ENCODE measurements around the gene SCMH1.
"Not testable (repeated sequence)": the region's sequence is repeated elsewhere in the genome, so short reads cannot be mapped to it uniquely, and the experiment has no call there.

SCMH1 gene

GRCh38 chr1:41207053-41207452, 35.1 kb downstream of the SCMH1 start:
- H3K4me3 Mint-ChIP-seq; H3K4me1 Mint-ChIP-seq (ENCODE audit: low read depth); H3K9me3 Mint-ChIP-seq (ENCODE audit: low read depth); H3K27ac Mint-ChIP-seq; H3K27me3 Mint-ChIP-seq: not testable (repeated sequence)
- H3K36me3 Mint-ChIP-seq: peaks cover 41% of the 10 kb centered on the region

GRCh38 chr1:41200728-41201127, 41.4 kb downstream of the SCMH1 start:
- Mint-ChIP-seq H3K9me3 (ENCODE audit: low read depth) (no peaks in the 10 kb centered on the region), H3K27ac (no peak overlapping the region), H3K4me1 (ENCODE audit: low read depth) (no peaks in the 10 kb centered on the region), H3K4me3 (no peak overlapping the region), H3K36me3 (peaks cover 19% of the 10 kb centered on the region), H3K27me3 (no peaks in the 10 kb centered on the region)

- Mint-ChIP-seq H3K27me3 (no peaks in the 10 kb centered on the region), H3K27ac (no peak overlapping the region), H3K4me1 (ENCODE audit: low read depth) (no peaks in the 10 kb centered on the region), H3K4me3 (no peak overlapping the region), H3K36me3 (peaks cover 17% of the 10 kb centered on the region), H3K9me3 (ENCODE audit: low read depth) (no peaks in the 10 kb centered on the region)
Observed at GRCh38 chr1:41199375-41199774, 42.7 kb downstream of the SCMH1 start.

GRCh38 chr1:41192456-41193178, 49.5 kb downstream of the SCMH1 start:
- Mint-ChIP-seq H3K36me3 (peaks cover 11% of the 10 kb centered on the region), H3K27ac (no peak overlapping the region), H3K4me1 (ENCODE audit: low read depth) (peaks cover 2% of the 10 kb centered on the region), H3K27me3 (no peaks in the 10 kb centered on the region), H3K4me3 (no peak overlapping the region), H3K9me3 (ENCODE audit: low read depth) (no peaks in the 10 kb centered on the region)

GRCh38 chr1:41184446-41184845, 57.7 kb downstream of the SCMH1 start:
- no peak overlapping the region for H3K27ac Mint-ChIP-seq
- peaks cover 12% of the 10 kb centered on the region for H3K36me3 Mint-ChIP-seq
- H3K4me1 Mint-ChIP-seq (ENCODE audit: low read depth): peaks cover 2% of the 10 kb centered on the region
- H3K27me3 Mint-ChIP-seq: no peaks in the 10 kb centered on the region
- no peaks in the 10 kb centered on the region for H3K9me3 Mint-ChIP-seq (ENCODE audit: low read depth)
- H3K4me3 Mint-ChIP-seq: no peak overlapping the region

GRCh38 chr1:41178230-41178629, 63.9 kb downstream of the SCMH1 start:
- H3K4me1 Mint-ChIP-seq (ENCODE audit: low read depth); H3K27me3 Mint-ChIP-seq; H3K4me3 Mint-ChIP-seq; H3K27ac Mint-ChIP-seq; H3K9me3 Mint-ChIP-seq (ENCODE audit: low read depth): not testable (repeated sequence)
- H3K36me3 Mint-ChIP-seq: peaks cover 32% of the 10 kb centered on the region

- Mint-ChIP-seq H3K36me3 (peaks cover 40% of the 10 kb centered on the region), H3K9me3 (ENCODE audit: low read depth) (no peaks in the 10 kb centered on the region), H3K27me3 (no peaks in the 10 kb centered on the region), H3K27ac (no peak overlapping the region), H3K4me1 (ENCODE audit: low read depth) (no peaks in the 10 kb centered on the region), H3K4me3 (no peak overlapping the region)
Observed at GRCh38 chr1:41175546-41175945, 66.6 kb downstream of the SCMH1 start.

GRCh38 chr1:41174170-41174569, 67.9 kb downstream of the SCMH1 start:
- no peaks in the 10 kb centered on the region for H3K9me3 Mint-ChIP-seq (ENCODE audit: low read depth)
- H3K36me3 Mint-ChIP-seq: peaks cover 34% of the 10 kb centered on the region
- H3K27me3 Mint-ChIP-seq: no peaks in the 10 kb centered on the region
- no peaks in the 10 kb centered on the region for H3K4me1 Mint-ChIP-seq (ENCODE audit: low read depth)
- no peak overlapping the region for H3K27ac Mint-ChIP-seq
- H3K4me3 Mint-ChIP-seq: no peak overlapping the region

GRCh38 chr1:41173651-41174050, 68.5 kb downstream of the SCMH1 start:
- no peaks in the 10 kb centered on the region for H3K27me3 Mint-ChIP-seq
- no peaks in the 10 kb centered on the region for H3K9me3 Mint-ChIP-seq (ENCODE audit: low read depth)
- H3K4me3 Mint-ChIP-seq: no peak overlapping the region
- peaks cover 36% of the 10 kb centered on the region for H3K36me3 Mint-ChIP-seq
- H3K4me1 Mint-ChIP-seq (ENCODE audit: low read depth): no peaks in the 10 kb centered on the region
- H3K27ac Mint-ChIP-seq: no peak overlapping the region

GRCh38 chr1:41171266-41171874, 70.7 kb downstream of the SCMH1 start:
- Mint-ChIP-seq H3K9me3 (ENCODE audit: low read depth) (peaks cover 8% of the 10 kb centered on the region), H3K27me3 (no peaks in the 10 kb centered on the region), H3K36me3 (peaks cover 38% of the 10 kb centered on the region), H3K27ac (no peak overlapping the region), H3K4me3 (no peak overlapping the region), H3K4me1 (ENCODE audit: low read depth) (no peaks in the 10 kb centered on the region)

GRCh38 chr1:41169799-41170180, 72.3 kb downstream of the SCMH1 start:
- Mint-ChIP-seq H3K36me3 (peaks cover 31% of the 10 kb centered on the region), H3K4me3 (no peak overlapping the region), H3K4me1 (ENCODE audit: low read depth) (no peaks in the 10 kb centered on the region), H3K27ac (no peak overlapping the region), H3K27me3 (no peaks in the 10 kb centered on the region), H3K9me3 (ENCODE audit: low read depth) (peaks cover 8% of the 10 kb centered on the region)

GRCh38 chr1:41169066-41169798, 72.9 kb downstream of the SCMH1 start:
- Mint-ChIP-seq H3K27ac (no peak overlapping the region), H3K36me3 (peaks cover 30% of the 10 kb centered on the region), H3K27me3 (no peaks in the 10 kb centered on the region), H3K9me3 (ENCODE audit: low read depth) (peaks cover 8% of the 10 kb centered on the region), H3K4me3 (no peak overlapping the region), H3K4me1 (ENCODE audit: low read depth) (no peaks in the 10 kb centered on the region)

GRCh38 chr1:41167667-41168066, 74.4 kb downstream of the SCMH1 start:
- no peaks in the 10 kb centered on the region for H3K27me3 Mint-ChIP-seq
- H3K36me3 Mint-ChIP-seq: peaks cover 25% of the 10 kb centered on the region
- no peaks in the 10 kb centered on the region for H3K4me1 Mint-ChIP-seq (ENCODE audit: low read depth)
- H3K27ac Mint-ChIP-seq: no peak overlapping the region
- H3K4me3 Mint-ChIP-seq: no peak overlapping the region
- peaks cover 8% of the 10 kb centered on the region for H3K9me3 Mint-ChIP-seq (ENCODE audit: low read depth)

- Mint-ChIP-seq H3K27me3 (no peaks in the 10 kb centered on the region), H3K9me3 (ENCODE audit: low read depth) (peaks cover 8% of the 10 kb centered on the region), H3K4me1 (ENCODE audit: low read depth) (no peaks in the 10 kb centered on the region), H3K4me3 (no peak overlapping the region), H3K36me3 (peaks cover 16% of the 10 kb centered on the region), H3K27ac (no peak overlapping the region)
Observed at GRCh38 chr1:41164727-41165126, 77.4 kb downstream of the SCMH1 start.

GRCh38 chr1:41162441-41162840, 79.7 kb downstream of the SCMH1 start:
- peaks cover 15% of the 10 kb centered on the region for H3K36me3 Mint-ChIP-seq
- H3K27ac Mint-ChIP-seq: no peak overlapping the region
- H3K4me1 Mint-ChIP-seq (ENCODE audit: low read depth): no peaks in the 10 kb centered on the region
- no peaks in the 10 kb centered on the region for H3K27me3 Mint-ChIP-seq
- peaks cover 1% of the 10 kb centered on the region for H3K9me3 Mint-ChIP-seq (ENCODE audit: low read depth)
- no peak overlapping the region for H3K4me3 Mint-ChIP-seq

Data from activated naive CD8-positive, alpha-beta T cell (primary cell).